ENCODE results near the gene CCDC149.

- TF ChIP-seq CTCF (IDR thresholded peaks at IDR 0.05; ENCODE audit: low read depth, low read length) = no peak
- no peak for TF ChIP-seq EZH2phosphoT487 (IDR thresholded peaks at IDR 0.05; ENCODE audit: low read depth)
These were observed 37.1 kb upstream of the CCDC149 start for GRCh38 chr4:24949970-24950369.
